Liver (tissue), 9 donors: Measurements from ENCODE around the gene HHAT. TPM values are rescaled to one million over a fixed set of nuclear protein-coding genes. Genes with fewer than 3 reads are reported as not detected.
"Not testable (repeated sequence)": the region's sequence is repeated elsewhere in the genome, so short reads cannot be mapped to it uniquely, and the experiment has no call there.

ENCODE experiments used
- DNase-seq: peaks from one replicate; pipeline ENCODE4 v3.0.0-alpha.2; 2017; ENCODE audit warnings: low spot score
- H3K27ac ChIP-seq, 2 donors: one replicate each; pipeline ENCODE4 v1.7.0; 2013; ENCODE audit warnings: inconsistent platforms in 2 of 2, low read length in 2 of 2, control low read depth in 1 of 2, low read depth in 1 of 2, mild to moderate bottlenecking in 1 of 2
- H3K27me3 ChIP-seq, 4 donors: one replicate each; pipeline versions ENCODE4 v1.6.1 to v1.7.0; 2013; ENCODE audit warnings: low read length in 3 of 4, inconsistent platforms in 1 of 4, mild to moderate bottlenecking in 1 of 4, moderate library complexity in 1 of 4; ENCODE audit not compliant: control insufficient read depth in 4 of 4, insufficient read depth in 4 of 4
- H3K36me3 ChIP-seq, 4 donors: one replicate each; pipeline versions ENCODE4 v1.6.1 to v1.7.0; 2013; ENCODE audit warnings: low read length in 3 of 4, mild to moderate bottlenecking in 3 of 4, low read depth in 1 of 4, moderate library complexity in 1 of 4; ENCODE audit not compliant: control insufficient read depth in 4 of 4, insufficient read depth in 3 of 4
- H3K4me1 ChIP-seq, 4 donors: one replicate each; pipeline versions ENCODE4 v1.6.1 to v1.7.0; 2013; ENCODE audit warnings: low read length in 3 of 4, mild to moderate bottlenecking in 3 of 4, moderate library complexity in 1 of 4; ENCODE audit not compliant: control insufficient read depth in 4 of 4, insufficient read depth in 4 of 4
- H3K4me3 ChIP-seq, 3 donors: one replicate each; pipeline versions ENCODE4 v1.6.1 to v1.7.0; 2013; ENCODE audit warnings: low read length in 3 of 3, control low read depth in 1 of 3, low read depth in 1 of 3, mild to moderate bottlenecking in 1 of 3
- H3K9ac ChIP-seq, 2 donors: one replicate each; pipeline ENCODE4 v1.7.0; 2013; ENCODE audit warnings: low read length in 2 of 2, mild to moderate bottlenecking in 2 of 2, moderate library complexity in 2 of 2, control low read depth in 1 of 2, low read depth in 1 of 2
- H3K9me3 ChIP-seq, 4 donors: one replicate each; pipeline versions ENCODE4 v1.6.1 to v1.7.0; 2013; ENCODE audit warnings: low read length in 3 of 4; ENCODE audit not compliant: control insufficient read depth in 4 of 4
- EGR1 ChIP-seq, 2 donors: IDR thresholded peaks; 2 replicates each; pipeline ENCODE4 v1.6.1; 2016 to 2018; ENCODE audit warnings: antibody characterized with exemption in 2 of 2, low read depth in 2 of 2
- FOXA1 ChIP-seq: IDR thresholded peaks from 2 replicates; pipeline ENCODE4 v1.6.1; 2016; ENCODE audit warnings: antibody characterized with exemption
- FOXA2 ChIP-seq: IDR thresholded peaks from 2 replicates; pipeline ENCODE4 v1.6.1; 2016; ENCODE audit warnings: antibody characterized with exemption
- GABPA ChIP-seq, 2 donors: IDR thresholded peaks in 1 of 2; conservative IDR thresholded peaks in 1 of 2; 2 replicates each; pipeline ENCODE4 v1.6.1; 2016; ENCODE audit warnings: antibody characterized with exemption in 2 of 2, mild to moderate bottlenecking in 1 of 2, moderate library complexity in 1 of 2
- HNF4A ChIP-seq, 2 donors: conservative IDR thresholded peaks; 2 replicates each; pipeline ENCODE4 v1.6.1; 2016; ENCODE audit warnings: antibody characterized with exemption in 2 of 2, mild to moderate bottlenecking in 2 of 2
- HNF4G ChIP-seq: IDR thresholded peaks from 2 replicates; pipeline ENCODE4 v1.6.1; 2016; ENCODE audit warnings: antibody characterized with exemption
- JUND ChIP-seq, 2 donors: IDR thresholded peaks; 2 replicates each; pipeline ENCODE4 v1.6.1; 2016; ENCODE audit warnings: antibody characterized with exemption in 2 of 2
- NR2F2 ChIP-seq: IDR thresholded peaks from 2 replicates; pipeline ENCODE4 v1.6.1; 2016; ENCODE audit warnings: antibody characterized with exemption
- RAD21 ChIP-seq, 2 donors: IDR thresholded peaks; 2 replicates each; pipeline ENCODE4 v1.6.1; 2016; ENCODE audit warnings: antibody characterized with exemption in 2 of 2, mild to moderate bottlenecking in 2 of 2
- RXRA ChIP-seq, 2 donors: IDR thresholded peaks; 2 replicates each; pipeline ENCODE4 v1.6.1; 2017 to 2018; ENCODE audit warnings: antibody characterized with exemption in 2 of 2, mild to moderate bottlenecking in 1 of 2
- SP1 ChIP-seq: IDR thresholded peaks from 2 replicates; pipeline ENCODE4 v1.6.1; 2018; ENCODE audit warnings: antibody characterized with exemption, mild to moderate bottlenecking
- YY1 ChIP-seq: IDR thresholded peaks from 2 replicates; pipeline ENCODE4 v1.6.1; 2016; ENCODE audit warnings: antibody characterized with exemption, mild to moderate bottlenecking
- WGBS: extraction: QIAGEN DNeasy Blood & Tissue Kit; methylation state at CpG from one replicate; pipeline ENCODE4 v1.1.7; 2013; 5-methylcytosine and 5-hydroxymethylcytosine counted together
- polyA plus RNA-seq, 2 donors: library from polyadenylated mRNA; stranded (reverse) in 1 of 2; unstranded in 1 of 2; fragments of 200-250 nt in 1 of 2; fragments of >200 nt in 1 of 2; fragmentation: Nextera tagmentation in 1 of 2; extraction: Ambion mirVana in 1 of 2; gene quantifications; one replicate each; pipeline versions ENCODE4 v1.2.1 to v1.2.3, GENCODE V29; 2013 to 2015
- total RNA-seq, 2 donors: library from RNA; depleted of rRNA; stranded (reverse); fragments of >200 nt; gene quantifications; one replicate each; pipeline ENCODE4 v1.2.3, GENCODE V29; 2014
- TF ChIP-seq, protein P1 (sequence below): IDR thresholded peaks from 2 replicates; pipeline ENCODE4 v1.6.1; 2016; ENCODE audit warnings: antibody characterized with exemption
- TF ChIP-seq, protein P2 (sequence below): fragments of 150-350 bp; IDR thresholded peaks from 2 replicates; pipeline ENCODE4 v1.5.1; 2017; ENCODE audit warnings: improper control_type of control experiment, low read depth, low read length; ENCODE audit not compliant: missing input control
- TF ChIP-seq, protein P3 (sequence below): IDR thresholded peaks from 2 replicates; pipeline ENCODE4 v1.6.1; 2016; ENCODE audit warnings: antibody characterized with exemption
- TF ChIP-seq, protein P4 (sequence below): IDR thresholded peaks from 2 replicates; pipeline ENCODE4 v1.6.1; 2016; ENCODE audit warnings: antibody characterized with exemption, mild to moderate bottlenecking
- donor health status: healthy.
- donor health status: healthy.
- donor health status: healthy.
- donor health status: healthy.
- donor health status: healthy.

HHAT gene
- total and polyA plus RNA-seq, 4 donors = 1.3 to 2.2 (median 1.6) TPM

DNA sequence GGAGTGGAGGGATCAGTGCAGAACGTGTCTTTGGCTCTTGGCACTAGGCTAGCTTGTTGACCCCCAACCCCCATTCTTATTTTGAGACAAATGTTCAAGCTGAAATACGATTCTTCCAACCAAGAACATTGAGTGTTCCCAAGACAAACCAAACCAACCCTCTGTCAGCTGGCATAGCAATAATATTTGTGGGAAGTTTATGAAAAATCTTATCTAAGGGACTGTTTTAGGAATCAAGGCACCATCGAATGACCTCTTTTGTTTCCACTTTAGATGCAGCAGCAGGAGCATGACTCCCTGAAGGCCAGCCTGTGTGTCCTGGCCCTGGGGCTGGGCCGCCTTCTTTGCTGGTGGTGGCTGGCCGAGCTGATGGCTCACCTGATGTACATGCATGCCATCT lies 89.2 kb downstream of the HHAT start:
- no peak overlapping the region for H3K4me3 ChIP-seq
- no peaks in the 10 kb centered on the region for H3K4me1 ChIP-seq
- TF ChIP-seq GABPA (IDR thresholded peaks at IDR 0.05 in 1 of 2, conservative IDR thresholded peaks at IDR 0.05 in 1 of 2) (no peak), RAD21 (IDR thresholded peaks at IDR 0.05) (no peak), SP1 (no peak)
- H3K27me3 ChIP-seq = no peaks in the 10 kb centered on the region
- 93% methylated on average over 5 of the region's 5 CpGs for WGBS
- H3K27ac ChIP-seq = no peak overlapping the region
- H3K9ac ChIP-seq = no peak overlapping the region
- H3K9me3 ChIP-seq = no peaks in the 10 kb centered on the region
- H3K36me3 ChIP-seq = peaks cover 0 to 5% (median 0%) of the 10 kb centered on the region in 4 donors
- DNase-seq = no peak

DNA sequence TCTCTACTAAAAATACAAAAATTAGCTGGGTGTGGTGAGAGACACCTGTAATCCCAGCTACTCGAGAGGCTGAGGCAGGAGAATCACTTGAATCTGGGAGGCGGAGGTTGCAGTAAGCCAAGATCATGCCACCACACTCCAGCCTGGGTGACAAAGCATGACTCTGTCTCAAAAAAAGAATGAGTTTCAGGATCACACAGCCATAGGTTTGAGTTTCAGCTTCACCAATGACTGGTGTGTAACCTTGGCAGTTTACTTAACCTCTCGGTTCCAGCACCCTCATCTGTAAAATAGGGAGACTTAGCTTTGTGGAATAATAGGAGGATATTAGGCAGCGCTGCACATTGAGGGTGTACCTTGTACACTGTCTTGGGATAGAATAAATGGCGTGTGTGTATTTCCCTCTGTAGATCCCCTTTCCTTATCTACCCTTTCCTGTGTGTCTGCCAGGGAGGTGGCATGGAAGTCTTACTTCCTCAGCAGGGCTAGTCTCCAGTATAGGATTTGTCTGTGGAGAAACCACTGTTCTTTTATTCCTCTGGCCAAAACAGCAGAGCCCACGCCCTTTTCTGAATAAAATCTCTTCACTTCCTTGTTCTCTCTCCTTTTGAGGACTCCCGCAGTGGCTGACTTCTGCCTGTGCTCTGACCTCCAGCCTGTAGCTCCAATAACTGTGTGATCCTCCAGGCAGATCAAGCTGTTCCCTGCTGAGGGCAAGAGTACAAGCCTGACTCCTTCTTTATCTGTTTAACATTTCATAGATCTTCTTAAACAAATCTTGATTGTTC lies 90.4 kb downstream of the HHAT start:
- Histone ChIP-seq H3K27ac (no peak overlapping the region), H3K4me1 (no peaks in the 10 kb centered on the region), H3K9me3 (no peaks in the 10 kb centered on the region), H3K27me3 (no peaks in the 10 kb centered on the region), H3K9ac (no peak overlapping the region), H3K36me3 (peaks cover 0 to 5% (median 0%) of the 10 kb centered on the region in 4 donors), H3K4me3 (no peak overlapping the region)
- WGBS = 86% methylated on average over 7 of the region's 7 CpGs
- DNase-seq = no peak
- TF ChIP-seq HNF4A (conservative IDR thresholded peaks at IDR 0.05) (no peak), JUND (IDR thresholded peaks at IDR 0.05) (no peak)

DNA sequence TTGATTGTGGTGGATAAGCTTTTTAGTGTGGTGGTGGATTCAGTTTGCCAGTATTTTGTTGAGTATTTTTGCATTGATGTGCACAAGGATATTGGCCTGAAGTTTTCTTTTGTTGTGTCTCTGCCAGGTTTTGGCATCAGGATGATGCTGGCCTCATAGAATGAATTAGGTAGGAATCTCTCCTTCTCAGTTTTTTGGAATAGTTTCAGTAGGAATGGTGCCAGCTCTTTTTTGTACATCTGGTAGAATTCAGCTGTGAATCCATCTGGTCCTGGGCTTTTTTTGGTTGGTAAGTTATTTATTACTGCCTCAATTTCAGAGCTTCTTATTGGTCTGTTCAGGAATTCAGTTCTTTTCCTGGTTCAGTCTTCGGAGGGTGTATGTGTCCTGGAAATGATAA lies 98.0 kb downstream of the HHAT start:
- H3K36me3 ChIP-seq, H3K4me3 ChIP-seq, H3K27me3 ChIP-seq, DNase-seq, H3K9ac ChIP-seq, H3K4me1 ChIP-seq, H3K9me3 ChIP-seq, H3K27ac ChIP-seq: not testable (repeated sequence)
- 96% methylated on average over 1 of the region's 1 CpG for WGBS

DNA sequence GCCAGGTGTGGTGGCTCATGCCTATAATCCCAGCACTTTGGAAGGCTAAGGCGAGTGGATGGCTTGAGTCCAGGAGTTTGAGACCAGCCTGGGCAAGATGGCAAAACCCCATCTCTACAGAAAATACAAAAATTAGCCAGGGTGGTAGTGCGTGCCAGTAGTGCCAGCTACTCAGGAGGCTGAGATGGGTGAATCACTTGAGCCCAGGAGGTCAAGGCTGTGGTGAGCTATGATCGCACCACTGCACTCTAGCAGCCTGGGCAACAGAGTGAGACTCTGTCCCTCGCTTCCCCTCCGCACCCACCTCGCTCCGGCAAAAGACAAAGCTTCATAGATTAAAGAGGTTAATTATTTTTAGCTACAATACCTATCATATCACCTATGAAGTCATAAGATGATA lies 100.0 kb downstream of the HHAT start:
- no peak overlapping the region for H3K4me3 ChIP-seq
- WGBS = 98% methylated on average over 7 of the region's 7 CpGs
- H3K9me3 ChIP-seq = no peaks in the 10 kb centered on the region
- TF ChIP-seq YY1 (no peak), HNF4A (conservative IDR thresholded peaks at IDR 0.05) (no peak), FOXA1 (no peak), RXRA (IDR thresholded peaks at IDR 0.05) (no peak), HNF4G (no peak), GABPA (IDR thresholded peaks at IDR 0.05 in 1 of 2, conservative IDR thresholded peaks at IDR 0.05 in 1 of 2) (no peak), EGR1 (IDR thresholded peaks at IDR 0.05; ENCODE audit: low read depth in 2 of 2) (no peak), FOXA2 (no peak), JUND (IDR thresholded peaks at IDR 0.05) (no peak), NR2F2 (no peak)
- TF ChIP-seq, protein P1, sequence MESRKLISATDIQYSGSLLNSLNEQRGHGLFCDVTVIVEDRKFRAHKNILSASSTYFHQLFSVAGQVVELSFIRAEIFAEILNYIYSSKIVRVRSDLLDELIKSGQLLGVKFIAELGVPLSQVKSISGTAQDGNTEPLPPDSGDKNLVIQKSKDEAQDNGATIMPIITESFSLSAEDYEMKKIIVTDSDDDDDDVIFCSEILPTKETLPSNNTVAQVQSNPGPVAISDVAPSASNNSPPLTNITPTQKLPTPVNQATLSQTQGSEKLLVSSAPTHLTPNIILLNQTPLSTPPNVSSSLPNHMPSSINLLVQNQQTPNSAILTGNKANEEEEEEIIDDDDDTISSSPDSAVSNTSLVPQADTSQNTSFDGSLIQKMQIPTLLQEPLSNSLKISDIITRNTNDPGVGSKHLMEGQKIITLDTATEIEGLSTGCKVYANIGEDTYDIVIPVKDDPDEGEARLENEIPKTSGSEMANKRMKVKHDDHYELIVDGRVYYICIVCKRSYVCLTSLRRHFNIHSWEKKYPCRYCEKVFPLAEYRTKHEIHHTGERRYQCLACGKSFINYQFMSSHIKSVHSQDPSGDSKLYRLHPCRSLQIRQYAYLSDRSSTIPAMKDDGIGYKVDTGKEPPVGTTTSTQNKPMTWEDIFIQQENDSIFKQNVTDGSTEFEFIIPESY = no peak
- TF ChIP-seq, protein P2, sequence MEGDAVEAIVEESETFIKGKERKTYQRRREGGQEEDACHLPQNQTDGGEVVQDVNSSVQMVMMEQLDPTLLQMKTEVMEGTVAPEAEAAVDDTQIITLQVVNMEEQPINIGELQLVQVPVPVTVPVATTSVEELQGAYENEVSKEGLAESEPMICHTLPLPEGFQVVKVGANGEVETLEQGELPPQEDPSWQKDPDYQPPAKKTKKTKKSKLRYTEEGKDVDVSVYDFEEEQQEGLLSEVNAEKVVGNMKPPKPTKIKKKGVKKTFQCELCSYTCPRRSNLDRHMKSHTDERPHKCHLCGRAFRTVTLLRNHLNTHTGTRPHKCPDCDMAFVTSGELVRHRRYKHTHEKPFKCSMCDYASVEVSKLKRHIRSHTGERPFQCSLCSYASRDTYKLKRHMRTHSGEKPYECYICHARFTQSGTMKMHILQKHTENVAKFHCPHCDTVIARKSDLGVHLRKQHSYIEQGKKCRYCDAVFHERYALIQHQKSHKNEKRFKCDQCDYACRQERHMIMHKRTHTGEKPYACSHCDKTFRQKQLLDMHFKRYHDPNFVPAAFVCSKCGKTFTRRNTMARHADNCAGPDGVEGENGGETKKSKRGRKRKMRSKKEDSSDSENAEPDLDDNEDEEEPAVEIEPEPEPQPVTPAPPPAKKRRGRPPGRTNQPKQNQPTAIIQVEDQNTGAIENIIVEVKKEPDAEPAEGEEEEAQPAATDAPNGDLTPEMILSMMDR = no peak
- TF ChIP-seq, protein P3, sequence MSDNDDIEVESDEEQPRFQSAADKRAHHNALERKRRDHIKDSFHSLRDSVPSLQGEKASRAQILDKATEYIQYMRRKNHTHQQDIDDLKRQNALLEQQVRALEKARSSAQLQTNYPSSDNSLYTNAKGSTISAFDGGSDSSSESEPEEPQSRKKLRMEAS = no peak
- TF ChIP-seq, protein P4, sequence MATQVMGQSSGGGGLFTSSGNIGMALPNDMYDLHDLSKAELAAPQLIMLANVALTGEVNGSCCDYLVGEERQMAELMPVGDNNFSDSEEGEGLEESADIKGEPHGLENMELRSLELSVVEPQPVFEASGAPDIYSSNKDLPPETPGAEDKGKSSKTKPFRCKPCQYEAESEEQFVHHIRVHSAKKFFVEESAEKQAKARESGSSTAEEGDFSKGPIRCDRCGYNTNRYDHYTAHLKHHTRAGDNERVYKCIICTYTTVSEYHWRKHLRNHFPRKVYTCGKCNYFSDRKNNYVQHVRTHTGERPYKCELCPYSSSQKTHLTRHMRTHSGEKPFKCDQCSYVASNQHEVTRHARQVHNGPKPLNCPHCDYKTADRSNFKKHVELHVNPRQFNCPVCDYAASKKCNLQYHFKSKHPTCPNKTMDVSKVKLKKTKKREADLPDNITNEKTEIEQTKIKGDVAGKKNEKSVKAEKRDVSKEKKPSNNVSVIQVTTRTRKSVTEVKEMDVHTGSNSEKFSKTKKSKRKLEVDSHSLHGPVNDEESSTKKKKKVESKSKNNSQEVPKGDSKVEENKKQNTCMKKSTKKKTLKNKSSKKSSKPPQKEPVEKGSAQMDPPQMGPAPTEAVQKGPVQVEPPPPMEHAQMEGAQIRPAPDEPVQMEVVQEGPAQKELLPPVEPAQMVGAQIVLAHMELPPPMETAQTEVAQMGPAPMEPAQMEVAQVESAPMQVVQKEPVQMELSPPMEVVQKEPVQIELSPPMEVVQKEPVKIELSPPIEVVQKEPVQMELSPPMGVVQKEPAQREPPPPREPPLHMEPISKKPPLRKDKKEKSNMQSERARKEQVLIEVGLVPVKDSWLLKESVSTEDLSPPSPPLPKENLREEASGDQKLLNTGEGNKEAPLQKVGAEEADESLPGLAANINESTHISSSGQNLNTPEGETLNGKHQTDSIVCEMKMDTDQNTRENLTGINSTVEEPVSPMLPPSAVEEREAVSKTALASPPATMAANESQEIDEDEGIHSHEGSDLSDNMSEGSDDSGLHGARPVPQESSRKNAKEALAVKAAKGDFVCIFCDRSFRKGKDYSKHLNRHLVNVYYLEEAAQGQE = no peak
- no peak overlapping the region for H3K9ac ChIP-seq
- no peaks in the 10 kb centered on the region for H3K27me3 ChIP-seq
- no peaks in the 10 kb centered on the region for H3K4me1 ChIP-seq
- H3K36me3 ChIP-seq = no peaks in the 10 kb centered on the region
- no peak overlapping the region for H3K27ac ChIP-seq
- no peak for DNase-seq
